Stimulated activated CD4-positive, alpha-beta T cell treated with anti-CD3 and anti-CD28 coated beads, Interleukin-1b, Interleukin-23, amount 100 ng/mL, for 48 hours (primary cell): ENCODE measurements around the gene PIWIL4.
"Not testable (repeated sequence)": the region's sequence is repeated elsewhere in the genome, so short reads cannot be mapped to it uniquely, and the experiment has no call there.

Experiments used
- DNase-seq: peaks from one replicate; pipeline ENCODE4 v3.0.0-alpha.2; 2020

PIWIL4 gene

DNA sequence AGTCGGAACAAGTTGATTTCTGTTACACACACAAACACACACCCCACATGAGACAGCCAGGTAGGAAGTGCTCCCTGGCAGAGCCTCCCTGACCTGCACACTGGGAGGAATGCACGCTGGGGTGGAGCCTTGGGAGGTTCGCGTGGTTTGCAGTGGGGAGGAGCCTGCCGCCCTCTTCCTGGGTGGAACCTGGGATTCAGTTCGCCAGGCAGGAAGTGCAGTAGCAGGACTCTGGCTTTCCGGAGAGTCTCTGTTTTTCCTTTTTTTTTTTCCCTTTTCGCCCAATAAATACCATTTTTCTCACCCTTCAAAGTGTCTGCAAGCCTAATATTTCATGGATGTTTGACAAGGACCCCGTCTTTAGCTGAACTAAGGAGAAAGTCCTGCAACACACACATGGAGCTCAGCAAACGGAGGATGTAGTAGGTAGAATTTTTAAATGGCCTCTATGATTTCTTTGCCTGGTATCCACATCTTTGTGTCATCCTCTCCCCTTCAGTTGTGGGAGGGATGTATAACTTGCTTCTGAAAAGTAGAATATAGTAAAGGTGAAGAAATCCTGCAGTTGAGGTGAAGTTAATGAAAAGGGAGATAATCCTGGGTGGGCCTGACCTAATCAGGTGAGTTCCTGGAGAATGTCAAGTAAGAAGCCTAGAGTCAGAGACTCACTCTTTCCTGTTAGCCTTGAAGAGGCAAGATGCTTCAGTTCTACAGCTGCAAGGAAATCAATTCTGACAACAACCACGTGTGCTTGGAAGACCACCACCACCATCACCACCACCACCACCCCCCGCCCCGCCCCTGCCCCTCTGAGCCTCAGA, 72.9 kb downstream of the PIWIL4 start:
- DNase-seq, result no peak

DNA sequence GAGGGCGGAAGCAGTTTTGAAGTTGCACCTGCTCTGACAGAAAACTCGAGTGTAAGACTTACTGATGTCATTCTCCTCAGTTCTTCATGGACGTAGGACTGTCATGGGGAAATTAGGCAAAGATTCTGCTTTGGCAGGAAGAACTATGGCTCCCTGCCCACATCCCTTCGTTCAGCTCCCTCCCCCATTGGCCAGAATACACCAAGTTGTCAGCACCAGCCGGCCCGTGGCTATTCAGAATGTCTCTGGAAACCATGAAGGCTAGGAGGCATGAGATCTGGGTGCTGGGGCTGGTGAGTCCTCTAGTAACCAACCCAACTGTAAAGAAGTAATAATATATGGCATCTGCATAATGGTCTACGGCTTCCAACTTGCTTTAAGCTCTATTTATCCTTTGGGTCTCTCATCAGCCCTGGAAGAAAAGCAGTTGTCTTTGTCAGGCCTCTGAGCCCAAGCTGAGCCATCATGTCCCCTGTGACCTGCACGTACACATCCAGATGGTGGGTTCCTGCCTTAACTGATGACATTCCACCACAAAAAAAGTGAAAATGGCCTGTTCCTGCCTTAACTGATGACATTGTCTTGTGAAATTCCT, 74.1 kb downstream of the PIWIL4 start:
- DNase-seq, result no peak

DNA sequence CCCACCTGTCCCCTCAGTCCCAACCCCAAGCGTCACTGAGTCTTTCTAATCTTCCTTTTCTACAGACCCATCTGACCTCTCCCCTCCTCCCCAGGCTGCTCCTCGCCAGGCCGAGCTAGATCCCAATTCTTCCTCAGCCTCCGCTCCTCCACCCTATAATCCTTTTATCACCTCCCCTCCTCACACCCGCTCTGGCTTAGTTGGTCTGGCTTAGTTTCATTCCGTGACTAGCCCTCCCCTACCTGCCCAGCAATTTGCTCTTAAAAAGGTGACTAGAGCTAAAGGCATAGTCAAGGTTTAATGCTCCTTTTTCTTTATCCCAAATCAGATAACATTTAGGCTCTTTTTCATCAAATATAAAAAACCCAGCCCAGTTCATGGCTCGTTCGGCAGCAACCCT, 76.0 kb downstream of the PIWIL4 start:
- not testable (repeated sequence) for DNase-seq

DNA sequence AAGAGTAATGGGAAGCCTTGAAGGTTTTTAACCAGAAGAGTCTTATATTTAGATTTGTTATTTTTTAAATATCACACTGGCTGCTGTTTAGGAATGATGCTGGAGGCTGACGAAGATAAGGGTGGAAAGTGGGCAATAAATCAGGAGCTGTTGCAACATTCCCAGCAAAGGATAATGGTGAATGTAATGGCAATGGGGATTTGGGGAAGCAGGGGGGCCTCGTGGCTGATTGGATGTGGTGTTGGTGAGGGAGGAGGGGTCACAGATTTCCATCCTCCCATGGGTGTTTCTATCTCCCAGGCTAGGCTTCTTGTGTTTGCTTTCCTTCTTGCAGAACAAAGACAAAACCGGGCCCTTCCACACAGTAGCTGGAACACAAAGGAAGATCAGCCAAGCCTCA, 80.8 kb downstream of the PIWIL4 start:
- DNase-seq, result no peak

DNA sequence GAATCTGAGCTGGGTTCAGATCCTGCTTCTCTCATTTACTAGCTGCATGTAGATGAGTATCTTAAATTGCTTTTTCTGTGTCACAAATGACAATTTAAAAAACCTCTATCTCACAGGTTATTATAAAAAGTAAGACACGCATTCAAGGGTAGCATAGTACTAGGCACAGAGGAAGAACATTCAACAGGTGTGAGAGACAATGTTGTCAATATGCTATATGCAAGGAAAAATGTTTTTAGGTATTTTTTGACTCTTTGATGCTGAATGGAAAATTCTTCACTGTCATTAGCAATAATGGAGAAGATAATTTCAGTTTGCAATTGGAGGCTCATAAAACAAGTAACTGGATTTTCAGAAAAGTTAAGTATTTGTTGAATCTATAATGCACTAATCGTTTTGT, 81.6 kb downstream of the PIWIL4 start:
- DNase-seq, result no peak

DNA sequence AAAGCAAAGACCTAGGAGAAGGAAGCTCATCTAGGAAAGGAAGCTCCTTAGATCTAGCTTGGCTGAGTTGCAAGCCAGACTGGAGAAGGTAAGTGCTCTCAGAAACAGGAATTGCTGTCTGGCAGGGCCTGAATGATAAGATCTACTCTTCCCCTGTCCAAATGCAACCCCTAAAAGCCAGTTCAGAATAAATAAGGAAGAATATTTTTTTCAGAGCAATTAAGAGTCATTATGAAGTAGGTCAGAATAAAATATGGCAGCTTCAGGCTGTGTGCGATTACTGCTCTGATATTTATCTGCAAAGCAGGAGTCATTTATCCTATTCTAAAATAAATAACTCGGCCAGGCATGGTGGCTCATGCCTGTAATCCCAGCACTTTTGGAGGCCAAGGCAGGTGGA, 82.1 kb downstream of the PIWIL4 start:
- no peak for DNase-seq

DNA sequence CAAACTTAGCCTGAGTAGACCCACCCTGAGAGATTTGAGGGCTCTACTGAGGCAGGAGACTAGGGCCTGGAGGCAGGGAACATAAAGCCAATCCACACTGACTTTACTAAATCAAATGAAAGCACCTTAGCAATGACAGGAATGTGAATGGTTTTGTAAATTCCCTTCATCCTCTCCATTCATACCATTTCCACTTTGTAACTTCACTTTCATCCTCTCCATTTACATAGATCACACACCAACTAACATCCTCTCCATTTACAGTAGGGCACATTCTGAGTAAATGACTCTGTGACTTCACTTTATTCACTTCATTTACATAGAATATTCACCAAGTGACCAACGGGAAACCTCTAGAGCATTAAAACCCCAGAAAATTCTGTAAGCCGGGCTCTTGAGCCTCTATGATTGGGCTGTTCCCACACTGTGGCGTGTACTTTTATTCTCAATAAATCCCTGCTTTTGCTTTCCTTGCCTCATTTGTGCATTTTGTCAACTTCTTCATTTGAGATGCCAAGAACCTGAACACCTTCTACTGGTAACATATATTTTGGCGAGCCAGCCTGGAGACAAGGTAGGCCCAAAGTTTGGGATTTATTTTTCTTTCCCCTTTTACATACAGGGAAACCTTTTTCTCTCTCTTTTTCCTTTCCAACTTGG, 82.9 kb downstream of the PIWIL4 start:
- DNase-seq, result no peak

DNA sequence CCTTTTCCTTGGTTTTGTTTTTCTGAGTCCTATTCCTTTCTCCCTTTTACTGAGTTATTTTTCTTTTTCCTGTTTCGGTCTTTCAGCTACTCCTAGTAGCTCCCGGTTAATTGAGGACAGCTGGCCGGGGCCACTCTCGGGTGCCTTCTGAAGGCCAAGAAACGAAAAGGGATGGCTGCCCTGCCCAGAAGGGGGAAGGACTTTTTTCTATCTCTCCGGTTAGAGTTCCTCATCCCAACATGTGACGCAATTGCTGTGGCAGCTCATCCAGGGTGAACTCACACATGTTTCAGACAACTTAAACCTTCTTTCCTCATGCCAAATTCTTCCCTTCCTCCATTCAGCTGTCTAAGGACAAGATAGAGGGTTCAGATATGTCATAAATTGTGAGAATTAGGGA, 83.6 kb downstream of the PIWIL4 start:
- no peak for DNase-seq

DNA sequence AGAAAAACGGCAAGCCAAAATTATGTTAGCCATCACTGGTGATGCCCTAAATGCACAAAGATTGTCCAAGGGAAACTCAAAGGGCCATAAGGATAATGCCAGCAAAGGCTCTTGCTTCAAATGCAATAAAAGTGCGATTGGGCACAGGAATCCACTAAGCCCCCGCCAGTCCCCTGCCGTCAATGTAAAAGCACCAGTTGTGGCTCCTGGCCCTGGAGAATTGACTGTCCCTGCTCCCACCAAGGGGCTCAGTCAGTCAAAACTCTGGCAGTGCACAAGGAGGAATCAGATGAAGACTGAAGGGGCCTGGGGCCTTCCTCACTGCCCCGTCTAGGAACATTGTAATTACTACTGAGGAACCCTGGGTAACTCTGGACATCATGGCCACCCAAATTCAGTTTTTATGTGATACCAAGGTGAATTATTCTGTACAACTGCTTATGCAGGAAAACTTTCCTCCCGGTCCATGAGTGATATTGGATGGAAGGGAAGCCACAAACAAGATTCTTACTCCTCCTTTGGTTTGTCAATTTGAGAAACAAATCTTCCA, 85.6 kb downstream of the PIWIL4 start:
- DNase-seq, result no peak

DNA sequence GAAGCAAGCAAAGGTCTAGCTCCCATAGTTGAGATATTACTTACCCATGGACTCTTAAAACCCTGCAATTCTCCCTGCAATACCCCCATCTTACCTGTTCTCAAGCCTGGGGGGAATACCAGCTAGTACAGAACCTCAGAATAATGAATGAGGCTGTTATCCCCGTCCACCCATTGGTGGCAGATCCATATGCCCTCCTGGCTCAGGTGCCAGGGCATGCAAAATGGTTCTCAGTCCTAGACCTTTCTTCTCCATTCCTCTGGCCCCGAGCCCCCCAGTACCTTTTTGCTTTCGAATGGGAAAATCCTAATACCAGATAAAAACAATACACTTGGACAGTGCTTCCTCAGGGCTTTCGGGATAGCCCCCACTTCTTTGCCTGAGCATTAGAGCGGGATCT, 86.4 kb downstream of the PIWIL4 start:
- no peak for DNase-seq

DNA sequence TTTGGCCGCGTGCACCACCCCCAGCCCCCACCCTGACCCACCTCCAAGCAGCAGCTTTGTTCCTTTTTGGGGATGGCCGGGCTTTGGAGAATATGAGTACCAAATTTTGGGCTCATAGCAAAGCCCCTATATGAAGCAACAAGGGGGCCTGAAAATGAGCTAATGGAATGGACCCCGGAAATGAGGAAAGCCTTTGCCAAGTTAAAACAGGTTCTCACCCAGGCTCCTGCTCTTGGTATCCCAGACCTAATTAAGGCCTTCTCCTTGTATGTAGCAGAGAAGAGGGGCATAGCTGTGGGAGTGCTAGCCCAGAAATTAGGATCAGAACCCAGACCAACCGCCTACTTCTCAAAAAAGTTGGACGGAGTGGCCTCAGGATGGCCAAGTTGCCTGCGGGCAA, 87.0 kb downstream of the PIWIL4 start:
- no peak for DNase-seq

DNA sequence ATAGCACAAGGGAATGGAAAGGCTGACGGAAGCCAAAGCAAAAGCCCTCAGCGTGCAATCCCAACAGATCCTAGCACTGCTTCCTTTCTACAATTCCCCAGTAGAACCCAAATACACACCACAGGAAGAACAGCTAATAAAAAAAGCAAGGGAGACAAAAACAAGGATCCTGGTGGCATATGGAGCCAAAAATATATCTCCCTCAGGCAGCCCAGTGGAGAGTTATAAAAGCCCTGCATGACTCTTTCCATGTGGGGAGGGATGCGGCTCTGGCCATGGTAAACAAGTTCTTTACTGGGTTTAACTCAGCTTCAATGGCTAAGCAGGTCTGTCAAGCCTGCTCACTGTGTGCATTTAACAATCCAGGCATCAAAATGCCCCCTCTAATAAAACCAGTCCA, 88.1 kb downstream of the PIWIL4 start:
- DNase-seq, result no peak

DNA sequence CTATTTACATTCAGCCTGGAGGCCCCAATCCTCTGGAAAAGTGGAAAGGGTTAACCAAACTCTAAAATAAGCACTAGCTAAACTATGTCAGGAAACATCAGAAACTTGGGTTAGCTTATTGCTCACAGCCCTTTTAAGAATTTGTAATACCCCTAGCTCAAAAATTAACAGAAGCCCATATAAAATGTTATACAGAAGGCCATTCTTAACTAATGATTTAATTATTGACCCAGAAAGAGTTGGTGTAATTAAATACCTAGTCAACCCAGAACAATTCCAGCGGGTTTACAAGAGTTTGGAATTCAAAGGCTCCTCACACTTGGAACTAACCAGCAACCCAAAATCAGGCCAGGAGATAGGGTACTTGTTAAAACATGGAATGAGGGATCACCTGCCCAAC, 88.8 kb downstream of the PIWIL4 start:
- DNase-seq, result no peak

DNA sequence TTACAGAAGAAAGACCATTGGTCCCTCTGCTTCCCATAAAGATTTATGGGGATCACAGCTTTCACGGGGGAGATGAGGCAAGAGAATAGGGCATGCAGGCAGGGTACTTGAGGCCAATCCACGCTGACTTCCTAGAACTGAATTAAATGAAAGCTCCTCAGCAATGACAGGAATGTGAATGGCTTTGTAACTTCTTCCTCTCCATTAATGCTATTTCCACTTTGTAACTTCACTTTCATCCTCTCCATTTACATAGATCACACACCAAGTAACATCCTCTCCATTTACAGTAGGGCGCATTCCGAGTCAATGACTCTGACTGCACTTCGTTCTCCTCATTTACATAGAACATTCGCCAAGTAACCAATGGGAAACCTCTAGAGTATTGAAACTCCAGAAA, 89.8 kb downstream of the PIWIL4 start:
- no peak for DNase-seq

DNA sequence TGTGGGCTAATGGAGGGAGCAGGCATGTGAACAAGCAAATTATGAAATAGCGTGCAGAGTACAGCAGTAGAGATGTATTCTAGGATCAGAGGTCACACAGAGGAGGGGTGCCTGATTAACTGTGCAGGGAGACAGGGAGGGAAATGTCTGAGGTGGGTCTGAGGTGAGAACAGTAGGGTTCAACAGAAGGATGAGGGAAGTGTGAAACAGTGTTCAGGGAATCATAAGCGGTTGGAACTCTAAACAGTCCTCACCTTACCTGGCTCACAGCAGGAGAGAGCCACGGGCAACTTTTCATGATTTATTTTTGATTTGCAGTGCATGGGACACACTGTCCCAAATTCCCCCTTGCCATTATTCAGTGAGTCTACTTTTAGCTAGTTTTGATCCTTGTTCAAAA, 90.5 kb downstream of the PIWIL4 start:
- DNase-seq, result no peak

DNA sequence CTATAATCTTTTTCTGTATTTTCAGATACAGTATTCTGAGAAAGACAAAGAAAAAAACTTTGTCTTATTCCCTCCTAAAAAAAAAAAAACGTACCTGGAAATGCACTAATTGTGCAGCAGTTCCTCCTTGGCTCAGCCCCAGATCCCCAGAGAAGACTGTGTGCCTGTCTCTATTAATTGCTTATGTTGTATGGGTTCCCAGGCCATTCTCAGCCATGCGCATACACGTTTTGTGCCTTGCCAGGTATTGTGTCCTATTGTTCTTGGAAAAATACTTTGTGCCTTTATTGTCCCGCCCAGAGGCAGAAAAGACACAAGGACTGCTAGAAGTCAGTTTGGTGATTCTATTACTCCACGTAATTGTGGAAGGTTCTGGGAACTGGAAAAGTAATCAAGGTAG, 91.2 kb downstream of the PIWIL4 start:
- DNase-seq, result no peak

DNA sequence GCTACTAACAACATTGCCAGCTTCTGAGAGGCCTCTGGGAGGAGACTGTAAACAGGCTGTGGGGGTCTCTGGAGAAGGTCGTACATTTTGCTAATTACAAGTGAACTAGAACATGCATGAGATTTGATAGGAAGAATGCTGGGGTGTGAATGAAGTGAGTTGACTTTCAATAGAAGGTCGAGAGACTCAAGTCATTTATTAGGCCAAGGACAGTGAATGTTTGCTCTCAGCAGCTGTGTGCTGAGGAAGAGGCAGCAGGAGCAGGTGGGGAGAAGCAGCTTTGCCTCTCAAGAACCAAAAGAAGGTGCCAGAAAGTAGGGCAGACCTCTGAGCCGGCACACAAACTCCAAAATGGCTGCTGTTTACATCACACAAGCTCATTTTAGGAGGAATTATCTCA, 91.7 kb downstream of the PIWIL4 start:
- no peak for DNase-seq

DNA sequence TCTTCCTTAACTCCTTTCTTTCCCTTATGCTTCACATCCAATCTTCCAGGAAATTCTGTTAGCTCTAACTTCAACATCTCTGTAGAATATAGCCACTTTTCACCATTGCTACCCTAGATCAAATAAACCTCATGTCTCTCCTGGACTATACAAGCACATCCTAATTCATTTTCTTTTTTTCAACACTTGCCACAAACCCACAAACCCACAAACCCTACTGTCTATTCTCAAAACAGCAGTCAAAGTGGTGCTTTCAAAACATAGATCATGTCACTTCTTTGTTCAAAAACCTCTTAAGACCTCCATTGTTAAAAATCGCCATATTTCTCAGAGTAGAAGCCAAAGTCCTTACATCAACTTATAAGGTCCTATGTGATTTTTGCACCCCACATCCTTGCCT, 94.3 kb downstream of the PIWIL4 start:
- no peak for DNase-seq

DNA sequence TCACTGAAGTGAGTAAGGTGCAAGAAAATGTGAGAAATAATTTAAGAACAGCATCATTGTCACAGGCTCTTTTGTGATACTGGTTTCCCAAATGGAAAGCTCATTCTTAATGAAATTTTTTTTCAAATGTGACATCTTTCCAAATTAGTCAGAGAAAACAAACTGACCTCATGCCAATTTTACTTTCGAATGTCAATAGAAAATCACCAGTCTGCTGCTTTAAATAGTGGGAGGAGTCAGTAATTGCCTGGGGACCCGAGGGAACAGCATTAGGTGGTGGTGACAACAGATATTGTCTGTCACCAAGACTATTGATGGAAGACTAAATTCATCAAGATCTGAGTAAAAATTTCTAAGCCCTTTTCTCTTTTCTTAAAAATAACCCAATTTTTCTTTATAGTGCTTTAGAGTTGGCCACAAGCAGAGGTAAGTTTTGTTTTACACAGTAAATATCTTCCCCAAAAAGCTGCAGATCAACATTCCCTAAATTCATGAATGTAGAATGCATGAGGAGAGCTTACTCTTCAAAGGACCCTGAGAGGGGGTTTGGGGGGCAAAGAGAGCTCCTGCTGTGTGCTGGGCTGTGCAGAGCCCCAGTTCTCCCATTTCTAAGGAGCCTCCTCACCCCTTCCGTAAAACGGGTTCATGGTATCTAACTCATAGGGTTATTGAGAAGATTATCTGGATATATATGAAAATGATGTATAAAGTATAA, 95.1 kb downstream of the PIWIL4 start:
- no peak for DNase-seq

DNA sequence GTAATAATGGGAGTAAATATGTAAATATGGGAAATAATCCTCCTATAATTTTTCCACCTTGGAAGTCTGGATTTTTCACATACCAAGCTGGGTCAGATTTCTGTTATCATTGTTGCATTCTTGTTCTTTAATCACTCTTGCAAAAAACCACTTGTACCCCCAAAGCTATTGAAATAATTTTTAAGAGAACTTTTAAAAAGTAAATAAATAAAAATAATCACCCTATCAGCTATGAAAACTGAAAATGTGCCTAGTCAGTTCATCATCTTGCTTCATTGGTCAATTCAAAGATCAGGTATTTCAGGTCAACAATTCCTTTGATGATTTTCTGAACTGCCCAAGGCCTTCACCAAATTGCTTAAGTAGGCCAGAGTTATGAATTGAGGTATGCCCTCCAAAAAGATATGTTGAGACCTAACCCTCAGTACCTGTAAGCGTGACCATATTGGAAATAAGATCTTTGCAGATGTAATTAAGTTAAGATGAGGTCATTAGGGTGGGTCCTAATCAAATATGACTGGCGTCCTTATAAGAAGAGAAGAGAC, 95.8 kb downstream of the PIWIL4 start:
- no peak for DNase-seq

DNA sequence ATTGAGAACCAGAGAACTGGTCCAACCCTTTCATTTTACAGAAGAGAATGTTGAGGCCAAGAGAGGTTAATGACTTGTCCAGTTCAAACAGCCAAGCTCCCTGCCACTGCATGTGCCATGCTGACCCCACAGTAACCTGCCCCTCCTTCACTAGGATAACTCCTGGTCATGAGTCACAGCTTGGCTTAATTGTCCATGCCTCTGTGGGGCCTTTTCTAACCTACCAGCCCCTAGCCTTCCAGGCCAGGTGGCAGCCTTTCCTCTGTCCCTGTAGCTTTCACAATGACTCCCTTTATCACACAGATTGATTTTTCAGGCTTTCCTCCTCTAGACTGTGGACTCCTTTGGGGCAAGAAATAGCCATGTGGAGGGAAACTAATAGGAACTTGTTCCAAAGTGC, 97.2 kb downstream of the PIWIL4 start:
- no peak for DNase-seq

DNA sequence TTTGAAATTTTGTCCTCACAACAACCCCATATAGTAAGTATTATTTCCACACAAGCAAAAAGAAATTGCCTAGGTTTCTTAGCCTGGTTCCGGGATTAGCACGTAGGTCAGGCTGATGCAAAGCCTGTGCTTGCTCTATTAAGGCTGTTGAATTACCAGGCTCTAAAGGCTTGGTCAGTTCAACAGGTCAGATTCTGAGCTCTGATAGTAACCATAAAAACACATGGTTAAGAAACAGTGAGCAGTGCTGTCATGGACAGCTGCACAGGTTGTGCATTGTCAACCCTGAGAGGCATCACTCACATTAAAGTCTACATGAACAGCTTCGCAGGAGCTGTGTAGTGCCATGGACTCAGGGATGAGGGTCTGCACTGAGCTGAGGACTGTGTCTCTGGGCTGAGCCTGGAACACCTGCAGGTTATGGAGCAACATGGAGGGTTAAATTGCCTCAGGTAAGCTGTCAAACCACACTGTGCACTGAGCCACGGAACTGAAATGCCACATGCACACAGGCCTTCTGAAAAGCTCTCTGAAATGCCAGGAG, 98.0 kb downstream of the PIWIL4 start:
- DNase-seq, result no peak
